GM21360 (cell line): Measurements from ENCODE around the gene CDON.
"Not testable (repeated sequence)": the region's sequence is repeated elsewhere in the genome, so short reads cannot be mapped to it uniquely, and the experiment has no call there.

Experiments
- ATAC-seq: cut with Tn5 transposase; IDR thresholded peaks from one replicate; pipeline ENCODE4 v1.9.1; 2021; ENCODE audit warnings: mild to moderate bottlenecking, moderate library complexity; ENCODE audit not compliant: unreplicated experiment

Gene CDON

DNA sequence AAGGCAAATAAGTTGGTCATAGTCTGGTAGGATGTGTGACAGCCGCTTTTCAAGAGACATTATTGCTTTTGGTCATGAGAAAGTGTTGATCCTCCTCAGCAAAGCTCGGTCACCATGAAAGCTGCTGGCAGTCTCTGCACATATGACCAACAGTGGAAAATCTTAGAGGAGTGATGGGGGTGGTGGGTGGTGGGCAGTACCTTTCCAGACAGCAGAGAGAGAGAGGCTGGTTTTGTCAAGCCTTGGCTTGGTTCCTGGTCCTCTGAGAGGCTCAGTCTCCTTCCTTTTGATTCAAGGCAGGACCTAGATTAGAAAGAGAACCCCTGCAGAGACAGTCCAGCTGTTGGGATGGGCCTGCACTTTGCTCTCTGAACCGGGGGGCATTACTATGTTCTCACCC lies 136.9 kb downstream of the CDON start:
- ATAC-seq: no peak

DNA sequence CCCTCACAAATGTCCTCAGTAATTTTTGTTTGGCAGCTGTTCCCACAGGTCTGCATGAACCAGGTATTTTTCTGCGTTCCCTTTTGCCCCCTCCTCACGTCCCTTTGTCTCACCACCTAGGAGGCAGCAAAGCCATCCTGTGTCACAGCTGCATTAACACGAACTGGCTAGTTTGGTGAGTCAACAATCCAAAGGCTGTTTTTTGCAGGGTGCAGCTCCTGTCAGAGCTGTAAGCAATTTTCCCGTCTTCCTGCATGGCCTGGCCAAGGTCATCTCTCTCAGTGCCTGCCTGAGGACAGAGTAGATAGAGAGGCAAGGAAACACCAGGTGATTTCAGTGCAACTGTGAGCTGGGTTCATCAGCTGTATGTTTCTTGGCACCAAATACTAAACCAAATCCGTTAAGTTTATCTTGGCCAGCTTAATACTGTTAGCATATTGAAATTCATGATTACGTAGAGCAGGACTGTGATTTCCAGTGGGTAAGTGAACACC lies 137.4 kb downstream of the CDON start:
- ATAC-seq: no peak

DNA sequence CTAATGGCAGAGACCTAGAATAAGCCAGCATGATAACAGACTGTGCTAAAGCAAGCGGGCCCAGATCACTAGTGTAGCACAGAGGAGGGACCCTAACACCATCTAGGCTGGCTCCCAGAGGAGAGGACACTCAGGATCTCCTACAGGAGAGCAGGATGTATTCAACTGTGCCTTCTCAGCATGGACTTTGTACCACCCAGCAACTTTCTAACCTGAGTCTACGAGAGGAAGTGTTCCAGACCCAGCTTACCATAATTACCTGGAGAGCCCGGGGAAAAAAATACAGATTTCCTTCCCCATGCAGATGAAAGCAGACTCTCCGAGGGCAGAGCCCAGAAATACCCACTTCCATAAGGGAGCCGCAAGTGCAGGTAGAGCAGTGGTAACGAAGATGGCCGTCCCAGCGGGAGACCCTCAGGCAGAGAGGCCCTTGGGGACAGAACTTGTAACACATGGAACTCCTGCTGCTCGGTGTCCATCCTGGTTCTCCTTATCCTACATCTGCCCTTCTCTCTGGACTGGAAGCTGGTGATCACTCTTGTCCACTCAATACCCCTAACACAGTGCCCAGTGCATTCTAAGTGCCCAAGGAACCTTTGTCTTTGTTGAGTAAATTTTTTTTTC lies 138.2 kb downstream of the CDON start:
- ATAC-seq: no peak

DNA sequence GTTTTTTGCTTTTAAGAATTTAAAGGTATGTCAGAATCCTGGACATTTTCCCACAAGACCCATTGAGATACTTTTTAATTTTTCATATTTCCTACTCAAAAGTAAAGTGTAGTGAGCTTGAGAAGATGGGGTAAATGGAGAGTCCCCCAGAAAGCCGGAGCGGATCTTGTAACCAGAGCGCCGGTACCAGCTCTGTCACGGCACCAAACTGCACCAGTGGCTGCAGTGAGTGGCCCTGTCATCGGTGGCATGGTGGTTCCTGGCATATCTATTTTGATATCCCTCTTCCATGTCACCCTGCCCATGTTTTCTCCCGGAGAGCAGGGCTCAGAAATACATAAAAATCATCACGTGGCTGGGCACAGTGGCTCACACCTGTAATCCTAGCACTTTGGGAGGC lies 139.0 kb downstream of the CDON start:
- no peak for ATAC-seq

DNA sequence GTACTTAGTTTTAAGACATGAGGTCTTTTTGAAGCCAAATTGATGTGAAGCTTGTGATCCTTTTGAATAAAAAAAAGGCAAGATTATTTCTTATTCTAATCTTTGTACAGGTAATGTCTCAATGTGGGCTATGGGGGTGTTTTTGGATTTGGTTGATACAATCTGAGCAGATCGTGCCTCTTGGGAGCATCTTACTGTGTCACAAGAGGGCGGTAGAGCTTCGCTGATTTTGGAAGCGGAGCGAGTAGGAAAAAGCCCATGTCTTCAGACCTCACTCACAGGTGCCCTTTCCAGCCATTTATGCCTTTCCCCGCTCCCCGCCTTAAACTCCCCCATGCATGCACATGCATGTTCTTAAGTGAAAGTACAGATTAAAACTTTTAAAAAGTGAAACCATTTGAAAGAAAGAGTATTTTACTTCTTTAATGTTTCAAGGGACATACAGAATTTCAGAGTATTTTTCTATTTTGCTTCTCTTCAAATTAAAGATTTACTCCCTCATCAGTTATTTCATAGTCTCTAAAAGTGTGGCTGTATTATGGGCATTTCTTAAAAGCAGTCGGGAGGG lies 139.6 kb downstream of the CDON start:
- ATAC-seq: peak; percentile 52

DNA sequence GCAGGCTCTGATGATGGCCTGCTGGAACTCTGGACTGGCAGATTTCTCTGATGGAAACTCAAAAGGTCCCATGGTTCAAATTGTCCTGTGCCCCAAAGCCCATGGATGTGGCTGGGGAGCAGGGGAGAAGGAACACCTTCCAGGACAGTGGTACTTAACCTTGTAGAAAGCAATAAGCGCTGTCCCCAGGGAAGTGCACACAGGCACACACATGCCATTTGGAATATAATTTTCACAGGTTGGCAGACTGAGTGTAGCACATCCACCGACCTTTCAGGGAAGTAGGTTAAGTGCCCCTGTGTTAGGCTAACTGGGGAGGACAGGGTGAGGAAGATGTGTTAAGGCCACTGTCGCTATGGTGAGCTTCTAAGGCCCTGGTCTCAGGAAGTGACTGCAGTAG lies 140.5 kb downstream of the CDON start:
- no peak for ATAC-seq

DNA sequence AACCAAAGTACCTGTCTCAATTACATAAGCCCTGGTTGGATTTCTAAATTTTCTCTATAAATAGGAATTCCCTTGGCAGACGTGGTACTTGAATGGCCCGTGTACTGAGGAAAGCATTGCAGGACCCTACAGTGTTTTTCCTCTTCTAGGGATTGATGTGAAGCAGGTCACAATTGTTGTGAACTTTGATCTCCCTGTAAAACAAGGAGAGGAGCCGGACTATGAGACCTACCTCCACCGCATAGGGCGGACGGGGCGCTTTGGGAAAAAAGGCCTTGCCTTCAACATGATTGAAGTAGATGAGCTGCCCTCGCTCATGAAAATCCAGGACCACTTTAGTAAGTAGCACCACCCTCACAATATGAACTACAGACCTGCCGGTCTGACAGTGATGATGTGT lies 141.6 kb downstream of the CDON start:
- ATAC-seq: no peak

DNA sequence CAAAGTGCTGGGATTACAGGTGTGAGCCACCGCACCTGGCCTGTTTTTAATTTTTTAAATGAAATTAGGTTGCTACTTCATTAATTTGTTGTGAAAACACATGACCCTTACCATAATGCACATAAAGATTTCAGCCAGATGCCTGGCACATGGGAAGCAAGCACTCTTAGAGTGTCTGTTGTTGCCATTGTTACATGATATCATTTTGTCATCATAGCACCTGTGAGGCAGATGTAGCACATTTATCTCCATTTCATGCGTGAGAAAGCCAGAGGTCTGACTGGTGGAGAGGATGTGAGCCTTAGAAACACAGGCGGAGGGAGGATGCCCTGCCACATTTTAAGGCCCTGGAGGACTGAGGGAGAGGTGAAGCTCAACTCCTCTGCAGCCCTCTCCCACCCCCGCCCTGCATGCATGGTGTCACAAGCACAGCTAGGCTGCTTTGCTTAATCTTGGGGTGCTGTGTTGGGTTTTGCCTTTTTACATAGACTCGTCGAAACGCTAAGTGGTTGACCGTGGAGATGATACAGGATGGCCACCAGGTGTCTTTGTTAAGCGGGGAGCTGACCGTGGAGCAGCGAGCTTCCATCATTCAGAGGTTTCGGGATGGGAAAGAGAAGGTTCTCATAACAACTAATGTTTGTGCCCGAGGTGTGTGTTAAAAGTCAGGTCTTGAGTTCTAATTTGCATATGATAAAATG lies 144.4 kb downstream of the CDON start:
- ATAC-seq: no peak

DNA sequence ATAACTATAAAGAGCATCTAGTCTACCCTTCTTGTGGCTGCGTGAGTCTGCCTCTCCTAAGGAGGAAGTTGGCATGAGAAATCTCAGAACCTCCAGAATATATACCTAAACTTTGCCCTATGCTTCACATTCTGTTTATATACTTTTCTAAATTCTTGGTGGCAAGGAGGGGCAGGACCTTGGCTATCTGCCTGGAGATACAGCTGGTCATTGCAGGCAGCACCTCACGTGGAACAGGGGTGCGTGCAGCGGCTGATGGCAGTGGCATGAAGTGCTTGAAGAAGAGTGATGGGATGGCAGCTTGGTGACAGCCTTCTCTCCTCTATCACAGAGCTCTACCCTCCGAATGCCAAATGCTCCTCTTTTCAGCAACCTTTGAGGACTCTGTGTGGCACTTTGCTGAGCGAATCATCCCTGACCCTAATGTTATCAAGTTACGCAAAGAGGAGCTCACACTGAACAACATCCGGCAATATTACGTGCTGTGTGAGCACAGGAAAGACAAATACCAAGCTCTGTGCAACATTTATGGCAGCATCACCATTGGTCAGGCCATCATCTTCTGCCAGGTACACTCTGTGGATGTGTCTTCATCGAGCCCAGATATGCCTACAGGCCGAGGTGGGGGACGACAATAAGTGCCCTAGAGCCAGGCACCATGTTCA lies 145.9 kb downstream of the CDON start:
- no peak for ATAC-seq

DNA sequence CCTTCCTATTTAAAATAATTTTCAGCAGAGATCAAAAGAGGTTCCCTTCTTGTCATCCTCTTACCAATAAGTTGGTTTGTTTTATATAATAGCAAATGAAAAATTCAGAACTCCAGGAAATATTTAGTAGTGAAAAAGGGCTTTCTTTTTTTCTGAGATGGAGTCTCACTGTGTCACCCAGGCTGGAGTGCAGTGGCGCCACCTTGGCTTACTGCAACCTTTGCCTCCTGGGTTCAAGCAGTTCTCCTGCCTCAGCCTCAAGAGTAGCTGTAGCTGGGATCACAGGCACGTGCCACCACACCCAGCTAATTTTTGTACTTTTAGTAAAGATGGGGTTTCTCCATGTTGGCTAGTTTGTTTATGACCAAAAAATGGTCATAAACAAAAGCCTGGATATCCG lies 148.1 kb downstream of the CDON start:
- not testable (repeated sequence) for ATAC-seq

DNA sequence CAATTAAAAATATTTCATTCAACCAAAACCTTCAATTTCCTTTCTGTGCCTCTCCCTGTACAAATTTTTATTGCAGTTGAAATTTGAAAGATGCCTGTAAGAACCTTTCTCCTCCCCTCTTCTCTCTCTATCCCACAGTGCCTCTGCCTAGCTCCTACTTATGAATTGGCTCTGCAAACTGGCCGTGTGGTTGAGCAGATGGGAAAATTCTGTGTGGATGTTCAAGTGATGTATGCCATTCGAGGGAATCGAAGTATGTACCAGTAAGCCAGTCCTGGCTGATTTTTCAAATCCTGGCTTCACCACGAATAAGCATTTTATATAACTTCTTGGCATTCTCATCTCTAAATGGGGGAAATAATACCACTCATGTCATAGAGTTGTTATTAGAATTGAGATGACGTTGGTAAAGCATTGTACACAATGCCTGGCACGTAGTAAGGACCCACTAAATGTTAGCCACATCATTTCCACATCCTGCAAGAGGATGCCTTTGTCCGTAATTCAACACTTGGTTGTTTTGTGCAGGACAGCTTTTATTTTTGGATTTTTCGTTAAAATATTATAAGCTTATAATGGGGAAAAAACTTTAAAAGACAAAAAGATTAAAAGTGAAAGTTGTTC lies 152.3 kb downstream of the CDON start:
- ATAC-seq: no peak
